HCT116 (cell line): ENCODE results near the gene PACRGL.

ENCODE experiments used
- CEBPB ChIP-seq: IDR thresholded peaks from 2 replicates; pipeline ENCODE4 v1.6.1; 2012; ENCODE audit warnings: low read depth
- POLR2AphosphoS5 ChIP-seq: IDR thresholded peaks from 2 replicates; pipeline ENCODE4 v1.6.1; 2011; ENCODE audit warnings: mild to moderate bottlenecking, low read depth, low read length, moderate library complexity

- TF ChIP-seq POLR2AphosphoS5 (no peak), CEBPB (no peak)
These were observed 37.4 kb upstream of the PACRGL start for GRCh38 chr4:20662851-20663250.
